GM12891 (cell line): ENCODE results near the gene S100A2.

Experiments used
- POLR2A ChIP-seq: IDR thresholded peaks from 2 replicates; pipeline ENCODE4 v1.6.1; 2011; ENCODE audit warnings: low read depth, low read length, control low read depth
- POLR2AphosphoS5 ChIP-seq: IDR thresholded peaks from 2 replicates; pipeline ENCODE4 v1.6.1; 2011; ENCODE audit warnings: low read depth, low read length, control low read depth
- SPI1 ChIP-seq: IDR thresholded peaks from 2 replicates; pipeline ENCODE4 v1.6.1; 2011; ENCODE audit warnings: low read depth, low read length, control low read depth
- TAF1 ChIP-seq: IDR thresholded peaks from 2 replicates; pipeline ENCODE4 v1.6.1; 2011; ENCODE audit warnings: low read depth, low read length, control low read depth

- no peak for TF ChIP-seq POLR2A
- TF ChIP-seq TAF1, result no peak
- no peak for TF ChIP-seq POLR2AphosphoS5
- TF ChIP-seq SPI1, result no peak
Observed at GRCh38 chr1:153563991-153564390, 1.7 kb downstream of the S100A2 start.
